Stimulated activated CD8-positive, alpha-beta memory T cell treated with anti-CD3 and anti-CD28 coated beads, Interleukin-12 subunit alpha, Interleukin-12 subunit beta, amount 100 ng/mL, for 24 hours (primary cell): ENCODE results near the gene TRIM5.

Experiments used
- DNase-seq: peaks from one replicate; pipeline ENCODE4 v3.0.0-alpha.2; 2020; ENCODE audit errors: extremely low read depth

The TRIM5 gene

DNA sequence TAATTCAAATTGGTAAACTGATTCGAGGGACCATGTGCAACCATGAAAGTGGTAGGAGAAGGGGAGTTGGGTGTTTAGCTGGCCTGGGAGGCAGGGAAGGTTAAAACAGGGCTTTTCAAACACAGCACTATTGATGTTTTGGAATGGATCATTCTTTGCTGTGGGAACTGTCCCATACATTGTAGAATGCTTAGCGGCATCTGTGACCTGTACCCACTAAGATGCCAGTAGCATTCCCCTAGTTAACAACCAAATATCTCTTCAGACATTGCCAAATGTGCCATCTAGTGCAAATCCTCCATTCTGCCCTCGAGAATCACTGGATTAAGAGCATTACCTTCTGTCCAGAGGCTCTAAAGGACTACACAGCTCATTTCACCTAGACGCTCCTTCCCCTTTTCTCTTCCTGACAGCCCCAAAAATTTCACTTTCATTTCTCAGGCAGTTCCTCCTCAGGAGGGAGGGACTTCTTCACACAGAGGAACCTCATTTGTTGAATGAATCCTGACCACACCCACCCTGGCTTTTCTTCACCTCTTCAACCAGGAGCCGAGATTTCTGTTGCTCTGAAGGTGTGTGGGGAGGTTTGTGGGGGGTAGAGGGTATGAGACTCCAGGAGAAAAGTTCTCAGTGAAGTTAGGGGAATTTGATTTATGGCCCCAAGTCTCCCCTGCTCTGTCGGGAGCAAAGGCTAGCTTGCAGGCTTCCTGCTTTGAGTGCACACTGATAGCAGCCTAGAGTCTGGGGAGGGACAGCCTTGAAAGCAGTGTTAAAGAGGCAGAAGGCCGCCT lies 60.2 kb downstream of the TRIM5 start, which contains the start of gene TRIM34:
TRIM34 (plus strand) TSS at position 513 of the 791 bp plus-strand sequence. CDS start 7,331 bp downstream, outside the sequence.
- no peak for DNase-seq

DNA sequence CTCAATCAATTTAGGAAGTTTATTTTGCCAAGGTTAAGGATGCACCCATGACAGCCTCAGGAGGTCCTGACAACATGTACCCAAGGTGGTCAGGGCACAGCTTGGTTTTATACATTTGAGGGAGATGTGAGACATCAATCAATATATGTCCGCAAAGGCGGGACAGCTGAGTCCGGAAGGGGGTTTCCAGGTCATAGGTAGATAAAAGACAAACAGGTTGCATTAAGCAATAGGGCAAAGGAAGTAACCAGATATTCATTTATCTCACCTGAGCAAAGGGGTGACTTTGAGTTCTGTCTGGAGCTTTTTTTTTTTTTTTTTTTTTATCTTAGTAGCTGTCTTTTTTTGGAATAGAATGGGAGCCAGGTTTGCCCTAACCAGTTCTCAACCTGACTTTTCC lies 62.1 kb downstream of the TRIM5 start:
- no peak for DNase-seq

DNA sequence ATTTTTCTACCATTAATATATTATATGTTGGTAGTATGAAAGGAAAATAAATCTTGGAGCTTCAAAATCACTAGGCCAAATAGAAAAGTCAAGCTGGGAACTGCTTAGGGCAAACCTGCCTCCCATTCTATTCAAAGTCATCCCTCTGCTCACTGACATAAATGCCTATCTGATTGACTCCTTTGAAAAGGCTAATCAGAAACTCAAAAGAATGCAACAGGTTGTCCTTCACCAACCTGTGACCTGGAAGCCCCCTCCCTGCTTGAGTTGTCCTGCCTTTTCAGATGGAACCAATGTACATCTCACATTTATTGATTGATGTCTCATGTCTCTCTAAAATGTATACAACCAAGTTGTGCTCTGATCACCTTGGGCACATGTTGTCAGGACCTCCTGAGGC lies 63.3 kb downstream of the TRIM5 start:
- DNase-seq = no peak

DNA sequence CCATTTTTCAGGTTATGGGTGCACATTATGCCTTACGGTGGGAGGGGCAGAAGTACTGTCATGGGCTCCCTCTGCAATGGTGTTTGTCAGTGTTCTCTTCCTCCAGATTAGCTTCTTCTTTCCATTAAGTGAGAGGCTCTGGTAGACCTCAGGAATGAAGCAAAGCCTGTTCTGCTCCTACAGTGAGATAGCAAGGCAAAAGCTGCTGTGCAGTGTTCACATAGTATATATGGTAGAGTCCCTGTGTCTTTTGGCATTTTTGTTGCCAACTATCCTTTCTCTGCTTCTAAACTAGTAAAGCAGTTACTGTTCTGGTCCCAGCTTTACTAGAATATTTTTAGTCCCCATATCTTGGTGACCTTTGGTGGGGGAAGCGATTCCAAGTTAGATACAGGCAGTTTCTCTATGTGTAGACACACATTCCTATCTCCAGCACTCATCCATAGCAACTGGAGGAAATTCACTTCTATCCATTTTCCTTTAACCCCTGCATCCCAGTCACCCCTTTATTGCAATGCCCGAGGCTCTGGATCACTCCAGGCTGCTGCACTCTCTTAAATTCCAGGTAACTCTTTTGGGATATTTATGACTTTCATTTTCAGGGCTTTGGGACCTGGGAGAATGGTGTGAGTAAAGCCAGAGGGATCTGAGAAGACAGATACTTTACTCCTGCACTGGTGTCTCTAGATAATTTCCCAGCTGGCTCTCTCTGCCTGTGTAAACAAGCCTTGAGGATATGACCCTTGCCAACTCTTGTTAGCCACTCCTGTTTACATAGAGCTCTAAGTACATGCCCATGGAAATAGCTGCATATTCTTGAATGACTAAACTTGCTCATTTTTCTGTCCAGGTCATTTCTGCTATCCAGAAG lies 64.0 kb downstream of the TRIM5 start:
- DNase-seq = no peak

DNA sequence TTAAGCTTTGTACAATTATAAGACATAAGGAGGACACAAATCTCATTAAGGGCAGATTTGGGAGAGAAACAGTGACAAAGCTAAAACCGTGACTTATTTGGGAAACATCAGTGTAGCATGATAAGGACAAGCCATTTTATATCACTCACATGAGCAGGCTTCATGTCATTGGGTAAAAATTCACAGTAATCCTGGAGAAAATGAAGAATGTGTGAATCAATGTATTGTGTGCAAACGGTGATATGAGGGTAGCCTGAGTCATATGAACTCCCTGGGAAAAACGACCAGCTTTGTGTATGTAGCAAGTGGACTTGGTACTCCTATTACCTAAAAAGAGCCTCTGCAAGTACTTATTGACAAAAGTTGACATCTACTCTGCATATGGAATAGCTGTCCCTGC lies 66.1 kb downstream of the TRIM5 start:
- DNase-seq = no peak
